SU-DHL-6 (cell line): ENCODE measurements around the gene PRSS50.

Source experiments
- CTCF ChIP-seq: fragments of 200-600 bp; sonication (generic); IDR thresholded peaks from one replicate; pipeline ENCODE4 v1.5.1; 2017; ENCODE audit warnings: antibody characterized with exemption, mild to moderate bottlenecking, low read length, moderate library complexity; ENCODE audit not compliant: insufficient read depth, poor library complexity, severe bottlenecking
- EZH2phosphoT487 ChIP-seq: fragments of 200-600 bp; sonication (generic), shearing (Covaris generic); conservative IDR thresholded peaks from 2 replicates; pipeline ENCODE4 v1.6.1; 2018; ENCODE audit warnings: mild to moderate bottlenecking, antibody characterized with exemption, low read length, moderate library complexity, mixed read lengths

- TF ChIP-seq CTCF (no peak), EZH2phosphoT487 (no peak)
These were observed 1.4 kb upstream of the PRSS50 start for GRCh38 chr3:46719044-46719565.
